ENCODE measurements around the gene EVA1C. TPM values are rescaled to one million over a fixed set of nuclear protein-coding genes. Genes with fewer than 3 reads are reported as not detected.
A peak's percentile ranks its signal among the peaks of the same experiment; 100 is the strongest.

EVA1C gene
- total and polyA plus RNA-seq, 9 of the 15 experiments (the other 6 are each of a cell fraction or from before 2014, with no cell fraction given), result 0.22 TPM; not detected in 8

- no peak for TF ChIP-seq SIN3B (IDR thresholded peaks at IDR 0.05; ENCODE audit: low read depth)
- TF ChIP-seq JUN (IDR thresholded peaks at IDR 0.05; ENCODE audit: borderline replicate concordance, low read depth, low read length), result no peak
- TF ChIP-seq JUN (CRISPR knock-in tag; IDR thresholded peaks at IDR 0.05; ENCODE audit: borderline replicate concordance), result no peak
- TF ChIP-seq, protein P1, sequence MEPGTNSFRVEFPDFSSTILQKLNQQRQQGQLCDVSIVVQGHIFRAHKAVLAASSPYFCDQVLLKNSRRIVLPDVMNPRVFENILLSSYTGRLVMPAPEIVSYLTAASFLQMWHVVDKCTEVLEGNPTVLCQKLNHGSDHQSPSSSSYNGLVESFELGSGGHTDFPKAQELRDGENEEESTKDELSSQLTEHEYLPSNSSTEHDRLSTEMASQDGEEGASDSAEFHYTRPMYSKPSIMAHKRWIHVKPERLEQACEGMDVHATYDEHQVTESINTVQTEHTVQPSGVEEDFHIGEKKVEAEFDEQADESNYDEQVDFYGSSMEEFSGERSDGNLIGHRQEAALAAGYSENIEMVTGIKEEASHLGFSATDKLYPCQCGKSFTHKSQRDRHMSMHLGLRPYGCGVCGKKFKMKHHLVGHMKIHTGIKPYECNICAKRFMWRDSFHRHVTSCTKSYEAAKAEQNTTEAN (CRISPR knock-in tag; IDR thresholded peaks at IDR 0.05), result no peak
- no peak for TF ChIP-seq ZNF12 (CRISPR knock-in tag; IDR thresholded peaks at IDR 0.05)
Measured at GRCh38 chr21:32424674-32425073, 12.2 kb downstream of the EVA1C start (continued).

GRCh38 chr21:32425628-32426027 lies 13.1 kb downstream of the EVA1C start:
- TF ChIP-seq NCOA4 (IDR thresholded peaks at IDR 0.05; ENCODE audit: partially characterized antibody) (no peak), CTCF (IDR thresholded peaks at IDR 0.05 in 2 of 3, conservative IDR thresholded peaks at IDR 0.05 in 1 of 3; ENCODE audit: insufficient read depth in 2 of 3, low read depth in 1 of 3, low read length in 3 of 3) (peak; percentile 15 to 53 (median 39); a peak in 3 of 6 replicates)
- BruUV-seq (replicated peaks), result no TSS peak
- Histone ChIP-seq H3K4me1 (replicated peaks in 1 of 2; ENCODE audit: control insufficient read depth in 2 of 2, insufficient read depth in 2 of 2, low read length in 2 of 2) (peaks cover 0 to 7% of the 10 kb centered on the region in 2 experiments; a peak in 2 of 5 replicates), H3K4me2 (ENCODE audit: insufficient read depth, low read length) (no peak overlapping the region), H3K27ac (ENCODE audit: extremely low read depth, low read depth, low read length) (no peak overlapping the region), H3K9me1 (ENCODE audit: control insufficient read depth, insufficient read depth, low read length) (no peaks in the 10 kb centered on the region), H3K9me3 (replicated peaks; ENCODE audit: control insufficient read depth, insufficient read depth, low read depth, low read length) (0 out of 2 replicates have a peak, but pooled peaks cover 1% of the 10 kb centered on the region), H2AFZ (ENCODE audit: low read depth, low read length) (no peak overlapping the region), H4K20me1 (replicated peaks; ENCODE audit: control insufficient read depth, insufficient read depth, low read length) (no peaks in the 10 kb centered on the region), H3K36me3 (ENCODE audit: control insufficient read depth, insufficient read depth, low read length) (no peaks in the 10 kb centered on the region), H3K4me3 (no peak overlapping the region), H3K9ac (ENCODE audit: insufficient read depth in 1 of 2, low read depth in 2 of 2, low read length in 2 of 2) (no peak overlapping the region), H3K27me3 (ENCODE audit: control insufficient read depth in 2 of 2, insufficient read depth in 2 of 2, low read length in 2 of 2) (peaks cover 12 to 15% of the 10 kb centered on the region in 2 experiments), H3K79me2 (ENCODE audit: control insufficient read depth, insufficient read depth, low read length) (no peaks in the 10 kb centered on the region)
- in situ Hi-C loops (cut with MboI), result no loop called here
- FAIRE-seq (no peak), ATAC-seq (peak; percentile 91), DNase-seq (ENCODE audit: extremely low read depth in 1 of 4, low spot score in 3 of 4) (peak in 2 of 4 experiments; percentile 30 to 32)
- intact Hi-C loops (cut with micrococcal nuclease), result no loop called here
- 19% methylated on average over 4 of the region's 4 CpGs for whole genome bisulfite sequencing (ENCODE audit: insufficient coverage, low coverage, missing lambda C conversion rate)
- POLR2A ChIA-PET, result no interaction called here
- CTCF ChIA-PET (ENCODE audit: low intra/inter-chr PET ratio), result no interaction called here
